H1 (cell line): ENCODE data around the gene DHRS4L2. TPM values are rescaled to one million over a fixed set of nuclear protein-coding genes. Genes with fewer than 3 reads are reported as not detected.
"Not testable (repeated sequence)": the region's sequence is repeated elsewhere in the genome, so short reads cannot be mapped to it uniquely, and the experiment has no call there.

ENCODE experiments used
- CTCF ChIA-PET: fragments of 300-600 bp; sonication (Branson Sonifier 250); formaldehyde crosslinking; loops from one replicate; lab custom pipeline; 2021; ENCODE audit not compliant: partially characterized antibody; lab: Charles Lee
- POLR2A ChIA-PET: fragments of 300-600 bp; sonication (Branson Sonifier 250); formaldehyde crosslinking; loops from one replicate; lab custom pipeline; 2021; ENCODE audit warnings: inconsistent platforms; ENCODE audit not compliant: partially characterized antibody; lab: Charles Lee
- DNase-seq, 2 experiments: peaks; one replicate each; pipeline versions ENCODE4 v3.0.0 to v3.0.0-alpha.2; 2010 to 2022; ENCODE audit warnings: low spot score in 2 of 2, low read depth in 1 of 2, mixed read lengths in 1 of 2
- FAIRE-seq: peaks from 2 replicates; lab custom pipeline; 2011; peaks lifted over from hg19 to GRCh38; lab: Jason Lieb, UNC
- H2AFZ ChIP-seq: 2 replicates; pipeline ENCODE4 v1.8.1; 2012; ENCODE audit warnings: low read length, inconsistent platforms
- H2AK5ac ChIP-seq: 2 replicates; pipeline ENCODE4 v1.6.1; 2013; ENCODE audit warnings: low read depth, low read length
- H2BK120ac ChIP-seq: replicated peaks from 2 replicates; pipeline ENCODE3; 2013; ENCODE audit warnings: low read depth, low read length, inconsistent platforms
- H2BK12ac ChIP-seq: 2 replicates; pipeline ENCODE4 v1.6.1; 2013; ENCODE audit warnings: low read depth, low read length
- H2BK15ac ChIP-seq: 2 replicates; pipeline ENCODE4 v1.6.1; 2013; ENCODE audit warnings: low read length
- H2BK20ac ChIP-seq: 2 replicates; pipeline ENCODE4 v1.6.1; 2013; ENCODE audit warnings: low read length
- H2BK5ac ChIP-seq: 2 replicates; pipeline ENCODE4 v1.6.1; 2013; ENCODE audit warnings: low read depth, low read length
- H3K14ac ChIP-seq: 2 replicates; pipeline ENCODE4 v1.6.1; 2013; ENCODE audit warnings: inconsistent platforms; ENCODE audit not compliant: insufficient read length
- H3K18ac ChIP-seq: 2 replicates; pipeline ENCODE4 v1.6.1; 2013; ENCODE audit warnings: low read length; ENCODE audit errors: extremely low read depth
- H3K23ac ChIP-seq: 2 replicates; pipeline ENCODE4 v1.6.1; 2013; ENCODE audit warnings: inconsistent platforms; ENCODE audit not compliant: insufficient read length
- H3K23me2 ChIP-seq: 2 replicates; pipeline ENCODE4 v1.6.1; 2013; ENCODE audit warnings: low read depth, low read length
- H3K27ac ChIP-seq: 2 replicates; pipeline ENCODE4 v1.6.1; 2011; ENCODE audit warnings: low read depth, low read length, inconsistent platforms
- H3K27me3 ChIP-seq, 4 experiments: replicated peaks in 1 of 4; 1 replicate in 1 of 4; 2 replicates in 3 of 4; pipeline versions ENCODE4 v1.6.1 to v1.8.1; 2011 to 2013; ENCODE audit warnings: low read length in 3 of 4, mild to moderate bottlenecking in 3 of 4, inconsistent platforms in 2 of 4, mixed read lengths in 2 of 4, moderate library complexity in 1 of 4; ENCODE audit not compliant: control insufficient read depth in 3 of 4, insufficient read depth in 3 of 4; ENCODE audit errors: extremely low read depth in 1 of 4
- H3K36me3 ChIP-seq, 4 experiments: 2 replicates each; pipeline versions ENCODE4 v1.6.1 to v1.8.1; 2011 to 2013; ENCODE audit warnings: mild to moderate bottlenecking in 4 of 4, low read length in 3 of 4, moderate library complexity in 2 of 4, control low read depth in 1 of 4, inconsistent platforms in 1 of 4; ENCODE audit not compliant: insufficient read depth in 4 of 4, control insufficient read depth in 2 of 4
- H3K4ac ChIP-seq: replicated peaks from 2 replicates; pipeline ENCODE3; 2013; ENCODE audit warnings: low read length, low read depth, mixed read lengths, inconsistent platforms; ENCODE audit not compliant: insufficient read length
- H3K4me1 ChIP-seq, 4 experiments: replicated peaks in 1 of 4; 1 replicate in 1 of 4; 2 replicates in 3 of 4; pipeline versions ENCODE4 v1.6.1 to v1.8.1; 2011 to 2013; ENCODE audit warnings: low read length in 3 of 4, inconsistent platforms in 2 of 4, mixed read lengths in 1 of 4; ENCODE audit not compliant: insufficient read depth in 4 of 4, control insufficient read depth in 3 of 4
- H3K4me2 ChIP-seq, 2 experiments: 2 replicates each; pipeline versions ENCODE4 v1.6.1 to v1.8.1; 2011 to 2013; ENCODE audit warnings: low read depth in 2 of 2, low read length in 2 of 2, control low read depth in 1 of 2, inconsistent platforms in 1 of 2, mild to moderate bottlenecking in 1 of 2; ENCODE audit not compliant: insufficient read depth in 1 of 2
- H3K4me3 ChIP-seq, 4 experiments: fragments of 200-600, 300-600 bp in 1 of 4; sonication (generic), shearing (Covaris generic), sonication (Bioruptor Twin) in 1 of 4; 2 replicates each; pipeline versions ENCODE4 v1.5.1 to v1.8.1; 2011 to 2016; ENCODE audit warnings: low read length in 4 of 4, low read depth in 3 of 4, control low read depth in 2 of 4, inconsistent platforms in 2 of 4, mild to moderate bottlenecking in 2 of 4, mixed read lengths in 1 of 4, moderate library complexity in 1 of 4; ENCODE audit not compliant: insufficient read depth in 2 of 4; ENCODE audit errors: extremely low read depth in 1 of 4
- H3K56ac ChIP-seq: replicated peaks from 2 replicates; pipeline ENCODE3; 2013; ENCODE audit warnings: low read depth, mild to moderate bottlenecking, mixed read lengths, low read length, inconsistent platforms; ENCODE audit not compliant: insufficient read length
- H3K79me1 ChIP-seq: 2 replicates; pipeline ENCODE4 v1.6.1; 2013; ENCODE audit warnings: low read depth, low read length, control low read depth
- H3K79me2 ChIP-seq, 2 experiments: 2 replicates each; pipeline versions ENCODE4 v1.6.1 to v1.8.1; 2012 to 2013; ENCODE audit warnings: low read length in 2 of 2, mild to moderate bottlenecking in 2 of 2, inconsistent platforms in 1 of 2; ENCODE audit not compliant: insufficient read depth in 2 of 2, control insufficient read depth in 1 of 2
- H3K9ac ChIP-seq, 4 experiments: replicated peaks in 1 of 4; 1 replicate in 1 of 4; 2 replicates in 3 of 4; pipeline versions ENCODE4 v1.6.1 to v1.8.1; 2011 to 2013; ENCODE audit warnings: low read depth in 3 of 4, low read length in 3 of 4, control low read depth in 2 of 4, mild to moderate bottlenecking in 2 of 4, moderate library complexity in 2 of 4, inconsistent platforms in 1 of 4; ENCODE audit errors: extremely low read depth in 1 of 4
- H3K9me3 ChIP-seq, 2 experiments: 2 replicates each; pipeline versions ENCODE4 v1.6.1 to v1.8.1; 2012 to 2013; ENCODE audit warnings: mild to moderate bottlenecking in 2 of 2, moderate library complexity in 2 of 2, control low read depth in 1 of 2, inconsistent platforms in 1 of 2, low read depth in 1 of 2, low read length in 1 of 2, mixed read lengths in 1 of 2; ENCODE audit not compliant: insufficient read depth in 2 of 2
- H4K20me1 ChIP-seq, 2 experiments: replicated peaks in 1 of 2; 2 replicates each; pipeline versions ENCODE3 to v1.8.1; 2011 to 2013; ENCODE audit warnings: inconsistent platforms in 2 of 2, low read length in 2 of 2, mild to moderate bottlenecking in 1 of 2; ENCODE audit not compliant: insufficient read depth in 2 of 2, control insufficient read depth in 1 of 2
- H4K5ac ChIP-seq: 2 replicates; pipeline ENCODE4 v1.6.1; 2013; ENCODE audit warnings: low read length, low read depth, mixed read lengths, inconsistent platforms; ENCODE audit not compliant: insufficient read length
- H4K8ac ChIP-seq: 2 replicates; pipeline ENCODE4 v1.8.0; 2013; ENCODE audit warnings: mild to moderate bottlenecking, moderate library complexity, low read length, inconsistent platforms; ENCODE audit not compliant: insufficient read depth; ENCODE audit errors: extremely low read depth
- H4K91ac ChIP-seq: replicated peaks from 2 replicates; pipeline ENCODE3; 2013; ENCODE audit warnings: low read length, mixed read lengths, inconsistent platforms; ENCODE audit not compliant: insufficient read length
- WGBS, 2 experiments: shearing (Covaris generic) in 1 of 2; methylation state at CpG; one replicate each; pipeline versions ENCODE4 v1.1.6 to v1.1.7; 2013 to 2015; ENCODE audit warnings: low lambda C conversion rate in 2 of 2, mixed read lengths in 2 of 2, inconsistent platforms in 1 of 2, low coverage in 1 of 2, missing lambda C conversion rate in 1 of 2; ENCODE audit not compliant: insufficient replicate concordance in 2 of 2, insufficient coverage in 1 of 2, insufficient read length in 1 of 2; ENCODE audit errors: extremely low coverage in 1 of 2, missing lambda C conversion rate in 1 of 2; 5-methylcytosine and 5-hydroxymethylcytosine counted together
- polyA plus RNA-seq, 7 experiments: library from polyadenylated mRNA; depleted of rRNA in 3 of 7; stranded (reverse) in 5 of 7; unstranded in 2 of 7; fragments of >200 nt in 5 of 7; fragments of 200-250 nt in 2 of 7; gene quantifications; 1 replicate in 5 of 7; 2 replicates in 1 of 7; 4 replicates in 1 of 7; pipeline versions ENCODE4 v1.2.1 to v1.2.3, GENCODE V29; 2011 to 2013; ENCODE audit warnings: missing spikeins in 2 of 7, mixed read lengths in 2 of 7
- total RNA-seq: library from RNA; stranded (reverse); fragmentation: NEBNext Ultra II Directional; extraction: Animal tissue kit (Norgen Biotek cat#: 25700); gene quantifications from 2 replicates; pipeline ENCODE4 v1.2.1, GENCODE V29; 2021

The DHRS4L2 gene
- total and polyA plus RNA-seq, 2 of the 8 experiments (the other 6 are each of a cell fraction or from before 2014, with no cell fraction given) = 12.3 to 15.4 TPM

GRCh38 chr14:24049002-24049401, 60.3 kb downstream of the DHRS4L2 start:
- not testable (repeated sequence) for H2AFZ ChIP-seq, H3K23me2 ChIP-seq, H3K4me3 ChIP-seq, H3K4ac ChIP-seq, H4K5ac ChIP-seq, H3K36me3 ChIP-seq, H2BK5ac ChIP-seq, H3K14ac ChIP-seq, H3K79me2 ChIP-seq, DNase-seq, H4K20me1 ChIP-seq, H2AK5ac ChIP-seq, H3K27me3 ChIP-seq, H2BK120ac ChIP-seq, H3K79me1 ChIP-seq, H3K18ac ChIP-seq, H4K91ac ChIP-seq, H2BK15ac ChIP-seq, H3K4me1 ChIP-seq, H4K8ac ChIP-seq, H3K4me2 ChIP-seq, FAIRE-seq, H2BK20ac ChIP-seq, H3K9me3 ChIP-seq, H3K27ac ChIP-seq, H2BK12ac ChIP-seq, H3K56ac ChIP-seq, H3K23ac ChIP-seq, H3K9ac ChIP-seq
- 92% methylated on average over 2 of the region's 2 CpGs; no CpG with 5 or more reads in 1 of the 2 experiments for WGBS, 2 experiments
- CTCF ChIA-PET = interaction anchor here (1.8 to 2.6 kb wide), 2 partner anchors 9 to 11 kb away, joined by 5 to 10 read pairs; no protein-coding TSS in a partner anchor
- POLR2A ChIA-PET = interaction anchor here (8.0 kb wide), 1 partner anchor 45 kb away, joined by 57 read pairs; the partner anchor contains the start of gene PCK2

- H2BK12ac ChIP-seq, H2BK5ac ChIP-seq, H3K79me1 ChIP-seq, H4K5ac ChIP-seq, FAIRE-seq, H2AFZ ChIP-seq, H2AK5ac ChIP-seq, DNase-seq, H4K20me1 ChIP-seq, H2BK120ac ChIP-seq, H3K27me3 ChIP-seq, H3K23me2 ChIP-seq, H3K27ac ChIP-seq, H2BK20ac ChIP-seq, H3K79me2 ChIP-seq, H2BK15ac ChIP-seq, H3K18ac ChIP-seq, H3K14ac ChIP-seq, H3K36me3 ChIP-seq, H4K91ac ChIP-seq, H3K4me1 ChIP-seq, H3K56ac ChIP-seq, H3K4ac ChIP-seq, H3K9me3 ChIP-seq, H3K23ac ChIP-seq: not testable (repeated sequence)
- ChIA-PET POLR2A (interaction anchor here (0.8 to 8.0 kb wide), 7 partner anchors 11 to 55 kb away, joined by 3 to 57 read pairs (median 4); partner anchors contain the start of gene PCK2), CTCF (interaction anchor here (1.2 to 9.6 kb wide), 3 partner anchors 9 to 40 kb away, joined by 4 to 234 read pairs (median 5); partner anchors contain the start of gene PCK2)
- Histone ChIP-seq H3K4me2 (peak overlapping the region; percentile 89 to 99), H4K8ac (0 out of 2 replicates have a peak overlapping the region, but pooled peaks have one; percentile 15), H3K4me3 (peak overlapping the region in 2 of 4 experiments; percentile 56 to 82; a peak in 3 of 8 replicates), H3K9ac (peak overlapping the region in 1 of 4 experiments; percentile 19; a peak in 1 of 7 replicates)
- 68% methylated on average over 8 of the region's 8 CpGs; no CpG with 5 or more reads in 1 of the 2 experiments for WGBS, 2 experiments
Measured at GRCh38 chr14:24050753-24051152, 62.0 kb downstream of the DHRS4L2 start.
